Measurements from ENCODE around the gene ACP1. TPM values are rescaled to one million over a fixed set of nuclear protein-coding genes. Genes with fewer than 3 reads are reported as not detected.

ACP1 gene
- total RNA-seq, 1 experiment from 2014 or later, result 120 TPM

DNA sequence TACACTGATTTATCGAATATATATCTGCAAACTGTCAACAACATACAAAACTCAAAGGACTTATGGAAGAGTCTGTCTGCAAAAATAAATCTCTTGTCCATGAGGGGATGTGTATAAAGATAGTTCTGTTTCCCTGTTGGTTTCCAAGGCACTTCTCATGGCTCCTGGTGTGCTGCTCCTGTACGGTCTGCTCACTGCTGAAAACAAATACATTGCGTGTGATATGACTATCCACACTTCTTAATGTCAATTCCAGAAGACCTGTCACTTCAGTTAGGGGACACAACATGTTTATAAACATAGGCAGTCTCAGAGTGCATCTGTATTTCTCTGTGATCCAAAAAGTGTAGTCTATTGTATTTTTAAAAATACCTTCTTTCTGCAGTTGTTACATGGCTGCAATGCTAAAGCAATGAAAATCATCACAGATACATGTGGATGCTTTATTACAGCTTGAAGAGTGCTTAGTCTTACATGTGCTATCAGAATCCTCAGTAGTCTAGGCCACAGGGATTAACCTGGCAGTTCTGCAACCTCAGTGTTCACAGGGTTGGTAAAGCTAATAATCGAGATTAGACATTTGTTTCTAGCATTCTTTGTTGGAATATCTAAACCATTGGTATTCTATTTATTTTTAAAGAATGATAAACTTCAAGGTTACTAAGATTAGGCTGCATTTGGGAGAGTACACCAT lies 15.4 kb downstream of the ACP1 start:
- no peak for DNase-seq
- H3K27me3 Mint-ChIP-seq (ENCODE audit: unreplicated experiment), result peaks cover 1% of the 10 kb centered on the region
- H3K36me3 Mint-ChIP-seq (ENCODE audit: insufficient read depth, unreplicated experiment), result peaks cover 21% of the 10 kb centered on the region
- intact Hi-C loops (cut with micrococcal nuclease; ENCODE audit: unreplicated experiment), result no loop called here
- BruUV-seq (replicated peaks), result no TSS peak
- no peak overlapping the region for H3K4me3 Mint-ChIP-seq (ENCODE audit: low read depth, unreplicated experiment)
- no peaks in the 10 kb centered on the region for H3K9me3 Mint-ChIP-seq (ENCODE audit: low read depth, unreplicated experiment)
- CTCF ChIA-PET, result no interaction called here
- no peak overlapping the region for H3K27ac Mint-ChIP-seq (ENCODE audit: unreplicated experiment)
- TF ChIP-seq, protein P1, sequence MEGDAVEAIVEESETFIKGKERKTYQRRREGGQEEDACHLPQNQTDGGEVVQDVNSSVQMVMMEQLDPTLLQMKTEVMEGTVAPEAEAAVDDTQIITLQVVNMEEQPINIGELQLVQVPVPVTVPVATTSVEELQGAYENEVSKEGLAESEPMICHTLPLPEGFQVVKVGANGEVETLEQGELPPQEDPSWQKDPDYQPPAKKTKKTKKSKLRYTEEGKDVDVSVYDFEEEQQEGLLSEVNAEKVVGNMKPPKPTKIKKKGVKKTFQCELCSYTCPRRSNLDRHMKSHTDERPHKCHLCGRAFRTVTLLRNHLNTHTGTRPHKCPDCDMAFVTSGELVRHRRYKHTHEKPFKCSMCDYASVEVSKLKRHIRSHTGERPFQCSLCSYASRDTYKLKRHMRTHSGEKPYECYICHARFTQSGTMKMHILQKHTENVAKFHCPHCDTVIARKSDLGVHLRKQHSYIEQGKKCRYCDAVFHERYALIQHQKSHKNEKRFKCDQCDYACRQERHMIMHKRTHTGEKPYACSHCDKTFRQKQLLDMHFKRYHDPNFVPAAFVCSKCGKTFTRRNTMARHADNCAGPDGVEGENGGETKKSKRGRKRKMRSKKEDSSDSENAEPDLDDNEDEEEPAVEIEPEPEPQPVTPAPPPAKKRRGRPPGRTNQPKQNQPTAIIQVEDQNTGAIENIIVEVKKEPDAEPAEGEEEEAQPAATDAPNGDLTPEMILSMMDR (IDR thresholded peaks at IDR 0.05; ENCODE audit: unreplicated experiment), result no peak
- peaks cover 2% of the 10 kb centered on the region for H3K4me1 Mint-ChIP-seq (ENCODE audit: low read depth, unreplicated experiment)

DNA sequence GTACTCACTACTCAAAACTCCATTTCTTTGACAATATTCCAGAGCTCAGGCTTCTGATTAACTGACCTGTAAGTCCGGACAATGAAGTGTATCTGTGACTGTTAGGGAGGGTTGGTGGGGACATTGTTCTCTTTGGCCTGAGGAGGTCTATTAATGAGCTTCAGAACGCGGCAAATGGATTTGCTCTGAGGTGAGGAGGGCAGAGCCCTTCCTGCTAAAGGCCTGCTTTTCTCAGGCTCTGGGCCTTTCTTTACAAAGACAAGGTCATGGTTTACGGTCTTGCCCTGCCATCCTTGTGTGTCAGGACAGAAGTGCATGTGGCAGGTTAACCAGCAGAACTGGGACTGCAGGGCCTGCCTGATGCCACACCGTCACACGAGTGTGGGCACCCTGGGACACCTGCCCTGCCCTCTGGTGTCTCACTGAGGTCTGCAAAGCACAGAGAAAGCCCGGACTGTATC lies 15.9 kb downstream of the ACP1 start:
- Mint-ChIP-seq H3K36me3 (ENCODE audit: insufficient read depth, unreplicated experiment) (peaks cover 21% of the 10 kb centered on the region), H3K4me1 (ENCODE audit: low read depth, unreplicated experiment) (peaks cover 8% of the 10 kb centered on the region), H3K27ac (ENCODE audit: unreplicated experiment) (no peak overlapping the region), H3K9me3 (ENCODE audit: low read depth, unreplicated experiment) (no peaks in the 10 kb centered on the region), H3K4me3 (ENCODE audit: low read depth, unreplicated experiment) (no peak overlapping the region), H3K27me3 (ENCODE audit: unreplicated experiment) (peaks cover 7% of the 10 kb centered on the region)
- BruUV-seq (replicated peaks), result no TSS peak
- TF ChIP-seq, protein P1 (IDR thresholded peaks at IDR 0.05; ENCODE audit: unreplicated experiment), result no peak
- no peak for DNase-seq
- intact Hi-C loops (cut with micrococcal nuclease; ENCODE audit: unreplicated experiment), result no loop called here
- CTCF ChIA-PET, result no interaction called here

DNA sequence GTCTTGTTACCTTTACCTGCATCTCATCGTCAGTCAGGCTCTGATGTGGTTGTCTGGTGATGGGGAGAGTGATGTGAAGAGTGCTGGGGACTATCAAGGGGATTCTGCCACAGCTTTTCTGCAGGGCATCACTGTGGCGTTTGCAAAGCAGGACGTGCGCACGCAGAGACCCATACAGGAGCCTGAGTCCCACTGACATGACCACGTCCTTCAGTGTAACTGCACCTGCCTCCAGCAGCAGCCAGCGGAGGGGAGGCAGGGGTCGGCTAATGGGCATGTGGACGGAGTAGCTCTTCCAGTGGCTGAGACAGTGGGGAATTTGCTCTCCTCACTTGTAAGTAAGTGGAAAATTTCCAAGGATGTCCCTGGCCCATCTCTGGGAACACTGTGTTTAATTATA lies 16.6 kb downstream of the ACP1 start:
- Mint-ChIP-seq H3K4me3 (ENCODE audit: low read depth, unreplicated experiment) (no peak overlapping the region), H3K9me3 (ENCODE audit: low read depth, unreplicated experiment) (no peaks in the 10 kb centered on the region), H3K36me3 (ENCODE audit: insufficient read depth, unreplicated experiment) (peaks cover 21% of the 10 kb centered on the region), H3K27ac (ENCODE audit: unreplicated experiment) (no peak overlapping the region), H3K4me1 (ENCODE audit: low read depth, unreplicated experiment) (peaks cover 8% of the 10 kb centered on the region), H3K27me3 (ENCODE audit: unreplicated experiment) (peaks cover 14% of the 10 kb centered on the region)
- intact Hi-C loops (cut with micrococcal nuclease; ENCODE audit: unreplicated experiment), result no loop called here
- DNase-seq, result no peak
- BruUV-seq (replicated peaks), result no TSS peak
- TF ChIP-seq, protein P1 (IDR thresholded peaks at IDR 0.05; ENCODE audit: unreplicated experiment), result no peak
- CTCF ChIA-PET, result no interaction called here

DNA sequence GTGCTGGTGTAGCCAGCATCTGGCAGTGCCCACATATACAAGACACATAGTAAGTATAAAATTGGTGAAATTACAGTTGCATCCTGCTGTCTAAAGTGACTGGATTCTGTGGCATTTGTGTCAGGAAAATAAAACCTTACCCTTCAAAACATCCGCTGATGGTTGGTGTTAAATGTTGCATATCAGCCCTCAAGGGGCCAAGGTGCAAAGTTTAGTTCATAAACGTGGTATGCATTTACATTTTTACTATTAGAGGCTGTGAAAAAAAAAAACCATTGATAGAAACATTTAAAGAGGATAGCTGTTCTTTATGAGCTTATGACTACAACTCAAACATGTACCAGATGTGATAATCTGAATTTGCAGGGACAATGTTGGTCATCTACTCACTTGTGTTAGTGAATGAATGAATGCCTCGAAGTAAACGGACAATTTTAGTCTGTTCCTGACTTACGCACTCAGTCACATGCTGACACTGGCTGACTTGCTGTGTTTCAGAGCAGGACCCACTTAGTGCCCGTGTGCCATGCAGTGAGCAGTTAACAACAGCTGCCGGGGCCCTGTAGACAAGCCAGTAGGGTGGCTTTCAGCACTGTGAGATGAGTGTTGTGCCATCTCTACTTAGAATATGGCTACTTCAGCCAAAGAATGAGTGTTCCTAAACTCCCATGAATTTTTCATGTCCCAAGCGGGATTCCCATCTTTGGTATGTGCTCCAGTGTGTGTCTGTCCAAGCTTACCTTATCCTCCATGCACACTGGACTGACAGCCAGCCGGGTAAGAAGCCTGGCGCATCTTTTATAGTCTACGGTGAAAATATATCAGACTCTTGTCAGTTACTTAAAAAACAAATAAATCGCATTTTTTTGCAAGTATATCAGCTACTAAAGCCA lies 17.9 kb downstream of the ACP1 start:
- no TSS peak for BruUV-seq (replicated peaks)
- Mint-ChIP-seq H3K27me3 (ENCODE audit: unreplicated experiment) (peaks cover 25% of the 10 kb centered on the region), H3K9me3 (ENCODE audit: low read depth, unreplicated experiment) (no peaks in the 10 kb centered on the region), H3K36me3 (ENCODE audit: insufficient read depth, unreplicated experiment) (peaks cover 14% of the 10 kb centered on the region), H3K4me1 (ENCODE audit: low read depth, unreplicated experiment) (peaks cover 8% of the 10 kb centered on the region), H3K4me3 (ENCODE audit: low read depth, unreplicated experiment) (no peak overlapping the region), H3K27ac (ENCODE audit: unreplicated experiment) (no peak overlapping the region)
- no peak for DNase-seq
- CTCF ChIA-PET, result no interaction called here
- intact Hi-C loops (cut with micrococcal nuclease; ENCODE audit: unreplicated experiment), result no loop called here
- TF ChIP-seq, protein P1 (IDR thresholded peaks at IDR 0.05; ENCODE audit: unreplicated experiment), result no peak
